ENCODE data around the gene SGPL1.
A peak's percentile ranks its signal among the peaks of the same experiment; 100 is the strongest.

The SGPL1 gene

DNA sequence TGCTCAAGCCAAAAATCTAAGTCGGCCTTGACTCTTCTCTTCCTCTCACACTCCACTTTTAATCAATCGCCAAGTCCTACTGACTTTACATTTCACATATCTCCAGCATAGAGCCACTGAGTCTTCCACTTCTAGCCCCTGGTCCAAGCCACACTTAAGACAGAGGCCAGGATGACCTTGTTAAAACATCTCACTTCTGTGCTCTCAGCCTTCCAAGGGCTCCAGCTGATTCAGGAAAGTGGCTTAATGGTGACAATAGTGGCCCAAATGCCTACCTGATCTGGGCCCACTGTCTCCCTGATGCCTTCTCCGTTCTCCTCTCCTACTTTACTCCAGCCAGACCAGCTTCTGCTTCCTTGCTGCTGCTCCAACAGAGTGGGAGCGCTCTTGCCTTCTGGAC, 35.0 kb upstream of the SGPL1 start:
- no peak for DNase-seq

DNA sequence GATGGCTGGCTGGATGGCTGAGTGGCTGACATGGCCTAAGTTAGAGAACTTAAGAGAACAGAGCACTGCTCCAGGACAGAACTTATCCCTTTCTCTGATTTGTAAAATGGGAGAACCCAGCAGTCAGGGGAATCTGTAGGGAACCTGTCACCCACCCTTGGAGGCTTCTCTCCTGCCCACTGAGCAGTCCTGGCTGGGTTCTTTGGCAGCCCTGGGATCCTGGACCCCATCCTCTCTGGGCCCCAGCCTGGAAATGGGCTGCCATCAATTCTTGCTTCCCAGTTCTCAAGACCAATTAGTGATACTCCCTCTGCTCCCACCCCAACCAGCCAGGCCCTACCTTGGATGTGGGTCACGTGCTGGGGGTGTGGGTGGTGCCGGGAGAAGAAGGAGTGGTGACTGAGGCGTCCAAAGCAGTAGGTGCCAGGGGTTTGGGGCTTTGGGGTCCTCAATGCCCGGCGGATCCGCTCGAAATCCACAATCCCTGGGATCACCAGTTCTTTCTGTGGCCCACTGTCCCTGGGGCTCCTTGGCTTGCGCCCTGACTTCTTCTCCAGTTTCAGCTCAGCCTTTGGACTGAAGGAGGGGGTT, 34.2 kb upstream of the SGPL1 start:
- DNase-seq, result no peak

DNA sequence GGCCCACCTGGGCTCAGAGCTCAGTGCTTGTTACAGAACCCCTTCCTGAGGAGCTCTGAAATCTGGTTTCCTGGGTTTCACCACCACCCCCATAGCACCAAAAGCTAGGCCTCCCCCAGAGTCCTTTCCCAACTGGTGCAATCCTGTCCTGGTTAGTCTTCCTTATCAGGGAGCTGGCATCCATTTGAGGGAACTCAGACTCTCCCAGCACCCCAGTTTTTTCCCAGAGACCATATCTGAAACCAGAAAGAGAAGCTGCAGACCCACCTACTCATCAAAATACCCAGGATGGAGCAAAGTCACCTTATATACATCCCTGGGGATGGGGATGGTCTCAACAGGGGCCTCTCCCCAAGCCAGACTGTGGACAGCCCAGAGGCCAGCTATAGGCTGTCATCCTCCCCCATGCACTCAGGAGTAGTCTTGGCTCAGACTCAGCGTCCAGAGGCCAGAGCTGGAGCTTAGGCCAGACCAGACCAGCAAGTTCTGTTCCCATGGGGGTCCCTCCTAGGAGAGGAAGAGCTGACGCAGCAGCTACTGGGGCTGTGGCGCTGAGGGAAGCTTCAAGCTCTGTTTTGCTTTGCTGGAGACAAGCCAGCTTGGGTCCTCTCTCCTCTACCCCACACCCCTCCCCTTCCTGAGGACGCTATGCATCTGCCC, 33.5 kb upstream of the SGPL1 start:
- DNase-seq, result no peak

DNA sequence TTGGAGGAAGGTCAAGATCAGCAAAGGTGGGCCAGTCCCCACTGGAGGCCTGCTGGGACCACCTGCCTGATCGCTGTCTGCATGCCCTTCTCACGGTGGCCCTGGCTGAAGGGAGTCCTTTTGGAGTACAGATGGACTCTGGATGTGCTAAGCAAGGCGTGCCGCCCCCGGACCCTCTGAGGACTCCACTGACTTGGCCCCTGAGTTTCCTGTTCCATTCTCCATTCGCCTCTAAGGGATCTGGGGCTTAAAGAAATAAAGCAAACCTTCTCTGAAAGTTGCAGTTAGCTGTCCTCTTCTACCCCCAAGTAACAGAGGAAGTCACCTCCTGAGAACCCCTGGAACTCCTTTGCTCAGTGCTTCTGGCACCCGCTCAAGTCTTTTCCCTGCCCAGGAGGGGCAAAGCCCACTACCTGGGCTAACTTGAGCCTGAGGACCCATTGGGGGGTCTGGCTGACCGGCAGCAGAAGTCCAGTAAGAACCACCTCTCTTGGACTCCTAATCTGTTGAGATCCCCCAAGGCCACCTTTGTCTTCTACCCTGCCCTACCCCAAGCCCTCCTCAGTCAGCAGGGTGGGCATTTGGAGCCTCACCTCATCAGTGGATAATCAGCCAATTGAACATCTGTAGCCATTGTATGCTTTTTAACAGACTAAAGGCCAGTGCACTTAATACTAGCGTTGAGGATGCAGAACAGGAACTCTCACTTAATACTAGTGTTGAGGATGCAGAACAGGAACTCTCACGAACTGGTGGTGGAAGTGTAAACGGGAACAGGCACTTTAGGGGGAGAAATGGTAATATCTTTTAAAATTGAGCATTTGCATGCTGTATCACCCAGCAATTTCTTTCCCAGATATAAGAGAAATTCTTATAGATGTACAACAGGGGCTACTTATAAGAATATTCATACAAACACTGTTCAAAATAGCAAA, 32.7 kb upstream of the SGPL1 start:
- DNase-seq, result no peak

DNA sequence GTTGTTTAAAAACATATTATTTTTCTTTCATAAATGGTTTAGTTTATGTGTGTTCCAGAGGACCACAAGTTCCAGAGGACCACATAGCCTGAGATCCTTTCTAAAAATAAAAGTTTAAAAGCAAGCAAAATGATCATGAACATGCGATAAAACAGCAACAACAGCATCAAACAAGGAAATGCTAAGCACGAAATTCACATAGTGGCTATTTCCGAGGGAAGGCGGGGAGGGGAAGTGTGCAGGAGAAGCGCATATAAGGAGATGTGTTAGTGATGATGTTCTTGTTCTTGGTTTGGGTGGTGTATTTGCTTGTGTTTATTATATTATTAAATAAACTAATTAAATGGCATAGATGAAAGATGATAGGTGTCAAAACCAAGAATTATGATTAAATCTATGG, 31.7 kb upstream of the SGPL1 start:
- no peak for DNase-seq

DNA sequence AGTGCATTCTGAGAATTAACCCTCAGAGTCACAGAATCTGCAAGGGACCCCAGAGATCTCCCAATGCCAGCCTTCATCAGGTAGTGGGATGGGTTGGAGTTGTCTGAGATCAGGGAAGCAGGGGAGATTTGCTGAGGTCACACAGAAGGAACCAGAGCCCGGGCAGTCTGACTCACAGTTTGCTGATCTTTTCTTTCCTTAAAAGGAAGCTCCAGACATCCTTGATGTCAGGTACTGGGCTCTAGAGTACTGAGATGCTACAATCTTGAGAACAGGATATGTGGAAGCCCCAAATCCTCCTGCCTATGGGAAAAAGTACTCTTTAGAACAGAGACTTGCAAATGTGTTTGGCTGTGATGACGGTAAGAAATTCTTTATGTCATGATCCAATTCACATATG, 31.3 kb upstream of the SGPL1 start:
- DNase-seq, result no peak

DNA sequence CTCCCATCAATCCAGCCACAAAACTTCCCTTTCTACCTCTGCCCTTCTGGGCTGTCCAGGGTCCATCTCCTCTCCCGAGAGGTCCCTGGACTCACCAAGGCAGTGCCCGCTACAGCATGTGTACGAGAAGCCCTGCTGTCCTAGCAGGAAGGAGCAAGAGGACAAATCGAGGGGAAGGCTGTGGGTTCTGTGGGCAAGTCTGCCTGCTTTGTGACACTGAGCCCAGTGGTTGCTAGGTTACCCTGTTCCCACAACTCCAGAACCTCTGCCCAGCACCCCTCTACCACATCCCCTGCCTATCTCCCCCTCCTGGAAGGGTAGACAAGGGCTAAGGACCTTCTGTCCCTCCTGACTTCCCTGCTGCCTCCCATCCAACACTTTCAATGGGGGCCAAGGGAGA, 30.6 kb upstream of the SGPL1 start, which contains the start of gene TBATA:
Gene TBATA, minus strand, starts transcription at position 188 of the 400 bp plus-strand sequence. CDS start 1,998 bp downstream, outside the sequence.
- no peak for DNase-seq

DNA sequence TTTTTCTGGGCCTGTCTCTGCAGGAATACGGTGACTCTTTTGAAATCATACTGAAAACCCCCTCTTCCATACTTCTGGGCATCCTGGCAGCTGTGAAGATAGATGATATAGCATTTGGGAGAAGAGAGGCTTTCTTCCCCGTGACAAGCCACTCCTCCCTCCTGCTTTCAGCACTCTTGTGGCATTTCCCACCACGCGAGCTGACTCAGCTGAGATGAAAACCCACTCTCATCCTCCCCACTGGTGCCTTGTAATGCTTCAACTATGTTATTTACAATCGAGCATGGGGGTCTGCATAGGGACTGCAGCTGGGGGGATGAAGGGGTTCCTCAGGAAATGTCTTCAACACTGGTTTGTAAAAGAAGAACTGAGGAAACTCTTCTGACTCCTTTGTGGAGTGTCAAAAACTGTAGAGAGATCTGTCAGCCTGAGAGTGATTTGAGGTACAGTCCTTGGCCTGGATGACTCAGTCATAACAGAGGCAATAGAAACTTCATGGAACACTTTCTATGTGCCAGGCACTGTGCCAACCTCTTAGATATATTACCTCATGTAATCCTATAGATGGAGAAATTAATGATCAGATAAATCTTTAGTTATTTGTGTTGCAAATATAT, 28.8 kb upstream of the SGPL1 start:
- DNase-seq, result no peak

DNA sequence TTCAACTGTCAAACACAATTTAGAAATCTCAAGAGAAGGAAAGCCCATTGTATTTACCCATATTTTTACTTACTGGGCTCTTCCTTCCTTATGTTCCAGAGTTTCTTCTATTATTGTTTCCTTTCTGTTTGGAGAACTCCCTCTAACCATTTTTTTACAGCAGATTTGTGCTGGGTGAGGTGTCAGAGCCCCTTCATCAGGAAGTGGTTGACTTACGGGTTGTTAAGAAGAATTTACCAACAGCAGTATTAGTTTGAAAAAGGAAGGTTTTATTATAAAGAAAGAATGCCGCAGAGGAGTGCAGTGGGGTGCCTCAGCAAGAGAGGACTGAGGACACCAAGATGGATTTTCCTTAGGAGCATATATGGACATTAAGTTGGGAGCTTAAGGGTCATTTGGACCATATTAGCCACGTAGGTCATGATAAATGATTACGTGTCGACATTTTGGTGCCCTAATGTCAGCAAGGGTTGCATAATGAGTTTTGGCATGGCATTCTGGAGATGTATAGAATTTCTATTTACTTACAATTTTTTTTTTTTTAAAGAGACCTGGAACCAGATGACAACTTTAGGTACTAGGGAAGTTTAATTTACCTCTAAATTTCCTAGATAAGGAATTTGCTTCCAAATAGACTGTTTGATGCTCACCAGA, 24.2 kb upstream of the SGPL1 start:
- no peak for DNase-seq

DNA sequence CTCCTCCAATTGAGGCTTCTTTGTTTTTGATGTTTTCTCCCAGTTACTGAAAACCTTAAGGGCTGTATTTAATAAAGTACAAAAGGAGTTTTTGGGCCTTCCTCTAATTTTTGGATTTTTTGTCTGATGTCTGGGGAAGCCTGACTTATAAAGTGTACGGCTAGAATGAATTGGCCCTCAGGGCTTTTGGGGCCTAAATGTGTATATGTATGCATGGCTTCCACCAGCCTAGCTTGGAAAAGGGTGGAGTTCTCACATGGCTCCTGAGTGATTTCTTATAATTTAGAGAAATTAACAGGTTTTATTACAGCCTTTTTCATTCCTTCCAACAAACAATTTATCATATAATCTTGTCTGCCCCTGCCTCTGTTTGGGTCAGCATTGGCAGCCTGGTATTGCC, 20.1 kb upstream of the SGPL1 start:
- no peak for DNase-seq

DNA sequence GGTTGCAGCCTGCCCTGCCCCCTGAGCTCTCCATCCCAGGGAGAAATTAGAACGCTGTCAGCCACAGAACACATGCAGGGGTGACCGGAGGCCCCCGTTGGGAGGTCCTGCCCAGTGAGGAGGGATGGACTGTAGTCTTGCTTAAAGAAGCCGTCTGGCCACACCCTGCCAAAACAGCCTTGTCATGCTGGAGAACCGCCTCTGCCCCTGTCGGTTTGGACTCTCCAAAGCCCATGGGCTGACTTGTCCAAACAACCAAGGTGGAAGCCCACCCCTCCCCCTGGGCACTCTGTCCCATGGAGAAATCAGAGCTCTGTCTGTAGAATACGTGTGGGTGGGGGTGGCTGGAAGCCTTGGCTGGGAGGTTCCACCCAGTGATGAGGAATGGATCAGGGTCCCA, 17.9 kb upstream of the SGPL1 start:
- DNase-seq, result no peak

DNA sequence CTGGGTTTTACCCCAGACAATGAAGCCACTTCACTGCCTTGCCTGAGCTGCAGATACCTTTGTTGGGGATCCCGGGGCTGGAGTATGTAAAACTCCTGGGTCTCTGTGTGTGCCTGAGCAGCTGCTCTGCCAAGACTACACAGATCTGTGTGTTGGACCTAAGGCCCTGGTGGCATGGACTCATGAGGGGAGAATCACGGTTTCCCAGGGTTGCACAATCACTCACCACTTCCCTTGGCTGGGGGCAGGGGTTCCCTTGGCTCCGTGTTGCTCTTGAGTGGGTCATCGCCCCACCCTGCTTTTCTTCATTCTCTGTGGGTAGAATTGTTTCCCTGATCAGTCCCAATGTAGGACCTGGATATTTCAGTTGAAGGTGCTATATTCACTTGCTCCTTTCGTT, 16.6 kb upstream of the SGPL1 start:
- no peak for DNase-seq

DNA sequence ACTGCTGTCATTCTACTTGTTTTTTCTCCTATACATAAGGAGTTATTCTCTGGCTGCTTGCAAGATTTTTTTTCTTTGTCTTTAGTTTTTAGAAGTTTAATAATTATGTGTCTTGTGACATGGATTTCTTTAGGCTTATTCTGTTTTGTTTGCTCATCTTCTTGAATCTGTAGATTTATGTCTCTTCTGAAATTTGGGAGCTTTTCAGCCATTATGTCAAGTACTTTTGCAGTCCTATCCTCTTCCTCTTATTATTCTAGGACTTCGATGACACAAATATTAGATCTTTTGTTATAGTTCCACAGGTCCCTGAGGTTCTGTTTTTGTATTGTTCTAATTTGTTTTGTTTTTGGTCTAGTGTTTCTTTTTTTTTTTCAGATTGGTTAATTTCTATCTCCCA, 13.9 kb upstream of the SGPL1 start:
- DNase-seq, result no peak

DNA sequence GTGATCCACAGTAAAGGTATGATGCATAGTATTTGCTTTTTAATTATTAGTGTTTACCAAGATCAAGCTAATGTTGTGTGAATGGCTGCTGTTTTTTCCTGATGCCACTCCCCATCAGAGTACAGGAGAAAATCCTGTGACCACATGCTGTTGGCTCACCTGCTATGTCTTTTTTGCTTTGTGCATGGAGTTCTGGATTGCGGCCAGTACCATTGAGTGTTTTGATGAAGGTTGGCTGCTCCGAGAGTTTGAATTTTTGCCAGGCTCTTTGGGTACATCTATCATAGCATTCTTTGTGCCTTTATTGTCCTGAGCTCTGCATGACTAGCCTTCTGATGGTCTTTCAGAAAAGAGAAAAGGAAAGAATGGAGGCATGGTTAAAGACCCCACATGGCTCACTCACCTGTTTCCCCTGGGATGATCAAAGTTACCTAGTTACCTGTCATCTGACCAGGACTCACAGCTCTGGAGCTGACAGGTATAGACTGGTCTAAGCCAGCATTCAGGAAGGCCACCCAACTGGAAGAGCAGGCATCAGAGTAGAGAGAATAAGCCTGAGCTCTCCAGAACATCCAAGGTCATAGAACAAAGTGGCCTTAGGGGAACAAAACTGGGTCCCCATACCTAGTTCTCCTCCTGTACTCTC, 11.8 kb upstream of the SGPL1 start:
- peak; percentile 78 for DNase-seq

DNA sequence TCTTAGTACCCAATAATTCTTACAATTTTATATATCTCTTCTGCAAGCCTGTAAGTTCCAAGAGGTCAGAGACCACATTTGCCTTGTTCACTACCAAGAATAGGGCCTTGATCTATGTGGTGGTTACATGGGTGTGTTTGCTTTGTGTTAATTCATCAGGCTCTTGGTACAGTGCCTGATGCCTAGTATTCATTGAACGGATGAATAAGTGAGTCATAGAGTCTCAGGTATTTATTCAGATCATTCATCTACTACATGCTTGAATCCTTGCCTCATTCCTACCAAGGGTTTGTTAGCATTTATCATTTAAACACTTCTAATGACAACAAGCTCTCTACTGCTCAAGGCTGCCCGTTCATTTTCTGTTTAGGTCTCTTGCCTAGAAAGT, 11.3 kb upstream of the SGPL1 start:
- no peak for DNase-seq

DNA sequence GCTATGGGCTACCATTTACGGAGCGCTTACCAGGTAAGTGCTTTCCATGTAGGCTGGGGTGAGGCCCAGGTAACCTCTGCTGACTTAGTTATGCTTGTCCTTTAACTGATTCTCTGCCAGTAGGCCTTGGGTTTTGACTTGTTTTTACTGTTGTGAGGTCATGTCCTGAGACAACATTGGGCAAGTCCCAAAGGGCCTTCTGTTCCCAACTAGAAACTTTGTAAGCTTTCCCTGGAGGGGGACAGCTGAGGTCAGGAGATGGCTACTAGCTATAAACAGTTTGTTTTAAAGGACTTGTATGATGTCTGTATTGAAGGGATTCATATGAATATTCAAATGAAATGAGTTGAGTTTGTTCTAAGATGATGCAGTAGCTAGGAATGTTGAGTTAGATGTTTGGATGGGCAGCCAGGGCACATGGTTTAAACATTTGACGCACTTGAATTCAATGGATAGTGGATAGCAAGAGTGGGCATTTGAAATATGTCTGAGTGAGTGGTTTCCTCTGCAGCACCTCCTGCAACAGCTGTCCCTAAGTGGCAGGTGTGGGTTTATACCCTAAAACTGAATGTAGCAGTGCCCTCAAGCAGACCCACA, 10.0 kb upstream of the SGPL1 start:
- DNase-seq, result no peak

DNA sequence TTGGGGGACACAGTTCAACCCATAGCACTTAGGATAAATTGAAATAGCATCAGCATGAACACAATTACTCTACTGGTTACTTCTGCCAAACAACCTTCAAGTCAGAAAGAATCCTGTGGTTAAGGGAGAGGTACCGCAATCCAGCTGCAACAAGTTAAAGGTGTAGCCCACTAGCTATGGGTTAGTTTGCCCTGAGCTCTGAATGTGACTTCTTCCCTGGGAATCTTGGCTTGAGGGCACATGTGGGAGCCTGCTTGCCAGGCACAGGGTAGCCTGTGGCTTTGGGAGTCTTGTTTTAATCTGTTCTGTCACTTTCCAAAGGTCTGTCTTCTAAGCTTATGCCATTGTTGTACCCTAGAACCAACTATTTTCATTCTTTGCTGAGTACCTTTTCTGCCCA, 8.9 kb upstream of the SGPL1 start:
- no peak for DNase-seq

DNA sequence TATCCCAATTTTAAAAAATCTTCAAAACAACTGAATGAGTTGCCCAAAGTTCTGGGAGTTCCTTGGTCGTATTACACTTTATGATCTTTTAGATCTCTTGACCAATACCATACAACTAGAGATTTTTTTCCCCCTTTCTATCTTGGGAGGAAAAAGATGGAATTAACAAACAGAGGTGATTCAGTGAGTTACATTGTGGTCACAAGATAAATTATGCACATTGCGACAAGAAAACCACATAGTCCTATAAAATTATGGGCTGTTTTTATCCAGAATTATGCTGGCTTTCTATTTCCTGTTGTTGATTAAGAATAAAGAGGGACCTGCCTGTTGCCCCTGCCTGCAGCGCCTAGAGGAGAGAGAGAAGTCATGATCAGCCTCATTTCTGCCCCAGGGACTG, 8.2 kb upstream of the SGPL1 start:
- DNase-seq, result no peak

DNA sequence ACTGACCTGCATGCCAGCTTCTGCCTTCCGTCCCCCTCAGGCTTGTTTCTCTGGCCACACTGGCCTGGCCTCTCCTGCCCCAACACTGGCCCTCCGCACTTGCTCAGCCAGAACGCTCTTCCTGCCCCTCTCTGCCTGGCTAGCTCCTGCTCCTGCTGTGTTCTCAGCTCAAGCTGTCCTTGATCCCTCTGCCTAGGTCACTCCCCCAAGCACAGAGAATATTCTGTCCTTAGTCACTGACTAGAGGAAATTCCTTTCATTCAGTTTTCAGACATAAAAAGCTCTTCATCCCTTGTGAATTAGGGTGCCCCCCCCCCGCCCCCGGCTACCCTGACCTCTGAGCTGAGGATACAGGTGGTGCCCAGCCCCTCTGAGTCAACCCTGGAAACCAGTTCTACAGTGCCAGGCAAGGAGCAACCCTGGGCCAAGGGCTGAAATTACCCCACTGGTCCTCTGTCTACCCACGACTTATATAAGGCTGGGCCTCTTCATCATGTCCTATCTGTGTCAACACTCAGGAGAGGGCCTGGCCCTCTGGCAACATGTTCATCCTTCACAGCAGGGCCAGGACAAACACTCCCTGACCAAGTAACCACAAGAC, 6.6 kb upstream of the SGPL1 start:
- no peak for DNase-seq

DNA sequence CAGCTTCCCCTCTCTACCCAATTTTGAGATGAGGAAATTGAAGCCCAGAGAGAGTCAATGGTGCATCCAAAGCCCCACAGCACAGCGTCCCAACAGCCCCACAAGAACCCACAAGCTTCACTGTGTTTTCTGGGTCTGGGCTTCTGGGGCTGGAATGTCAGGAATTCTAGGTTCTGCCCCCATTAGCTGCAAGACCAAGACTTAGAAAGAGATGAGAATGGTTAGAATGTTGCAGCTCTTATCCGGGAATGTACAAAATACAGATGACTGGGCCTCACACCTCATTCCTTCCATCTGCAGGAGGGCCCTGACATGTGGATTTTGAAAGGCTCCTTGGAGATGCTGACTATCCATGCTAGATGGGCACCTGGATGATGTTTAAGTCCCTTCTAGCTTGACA, 6.0 kb upstream of the SGPL1 start:
- DNase-seq, result no peak

DNA sequence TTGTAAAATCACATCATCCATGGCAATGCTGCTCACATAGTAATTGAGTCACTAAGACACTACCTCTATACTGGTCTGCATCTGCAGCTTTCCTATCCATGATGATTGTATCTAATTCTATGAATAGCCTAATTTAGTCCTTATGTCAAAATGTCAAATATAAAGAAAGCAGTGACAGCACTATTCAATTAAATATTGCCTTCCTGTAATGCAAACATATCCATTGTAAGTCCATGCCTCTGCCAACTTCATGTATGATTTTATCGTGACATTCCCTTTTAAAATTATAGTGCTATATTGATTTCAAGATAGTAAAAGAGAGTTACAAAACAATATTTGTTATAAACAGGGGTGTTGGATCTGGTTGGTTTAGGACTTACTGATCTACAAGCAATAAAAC, 4.8 kb upstream of the SGPL1 start:
- no peak for DNase-seq

DNA sequence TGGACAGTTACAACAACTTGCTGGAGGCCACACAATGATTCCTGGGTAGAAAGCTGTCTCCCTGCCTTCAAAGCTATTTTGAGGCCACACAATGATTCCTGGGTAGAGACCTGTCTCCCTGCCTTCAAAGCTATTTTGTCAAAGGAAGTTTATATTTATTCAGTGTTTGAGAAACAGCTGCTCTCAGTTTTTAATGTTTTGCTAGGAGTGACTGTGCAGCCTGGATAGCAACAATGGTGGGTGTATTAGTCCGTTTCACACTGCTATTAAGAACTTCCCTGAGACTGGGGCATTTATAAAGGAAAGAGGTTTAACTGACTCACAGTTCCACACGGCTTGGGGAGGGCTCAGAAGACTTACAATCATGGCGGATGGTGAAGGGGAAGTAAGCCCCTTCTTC, 3.9 kb upstream of the SGPL1 start:
- no peak for DNase-seq
